GM23338 (cell line): ENCODE results near the gene CHRNA4. TPM values are rescaled to one million over a fixed set of nuclear protein-coding genes. Genes with fewer than 3 reads are reported as not detected.

ENCODE experiments used
- ATAC-seq: fragments of 200-7000 bp; cut with Tn5 transposase; 3 replicates; pipeline ENCODE4 v1.9.1; 2020
- DNase-seq: peaks from one replicate; pipeline ENCODE4 v3.0.0-alpha.2; 2015; ENCODE audit warnings: low spot score
- H2AFZ ChIP-seq: fragments of 200-600 bp; sonication (generic); 2 replicates; pipeline ENCODE4 v1.8.0; 2016; ENCODE audit warnings: antibody characterized with exemption, mild to moderate bottlenecking, moderate library complexity
- H3F3A ChIP-seq: fragments of 200-600 bp; sonication (generic); replicated peaks from 2 replicates; pipeline ENCODE4 v1.8.0; 2017; ENCODE audit warnings: antibody characterized with exemption, mixed run types, low read depth
- H3K27ac ChIP-seq: fragments of 200-600 bp; sonication (generic); 2 replicates; pipeline ENCODE4 v1.6.1; 2016; ENCODE audit warnings: low read depth
- H3K27me3 ChIP-seq: fragments of 200-600 bp; sonication (generic); 2 replicates; pipeline ENCODE4 v1.8.0; 2016; ENCODE audit warnings: mild to moderate bottlenecking, mixed run types, moderate library complexity; ENCODE audit not compliant: insufficient read depth
- H3K36me3 ChIP-seq: fragments of 200-600 bp; sonication (generic); 2 replicates; pipeline ENCODE4 v1.8.0; 2016; ENCODE audit warnings: mild to moderate bottlenecking; ENCODE audit not compliant: insufficient read depth
- H3K4me1 ChIP-seq: fragments of 200-600 bp; sonication (generic); 2 replicates; pipeline ENCODE4 v1.8.0; 2016; ENCODE audit warnings: mild to moderate bottlenecking, moderate library complexity; ENCODE audit not compliant: insufficient read depth
- H3K4me2 ChIP-seq: fragments of 200-600 bp; sonication (generic); 2 replicates; pipeline ENCODE4 v1.7.1; 2017; ENCODE audit warnings: mixed run types
- H3K4me3 ChIP-seq: fragments of 200-600 bp; sonication (generic); 2 replicates; pipeline ENCODE4 v1.6.1; 2016; ENCODE audit warnings: mixed run types
- H3K79me2 ChIP-seq: fragments of 200-600 bp; sonication (generic); replicated peaks from 2 replicates; pipeline ENCODE4 v1.8.0; 2017; ENCODE audit warnings: mild to moderate bottlenecking; ENCODE audit not compliant: insufficient read depth
- H3K9me2 ChIP-seq: fragments of 200-600 bp; sonication (generic); 2 replicates; pipeline ENCODE4 v1.8.0; 2017; ENCODE audit not compliant: insufficient read depth
- H4K20me1 ChIP-seq: fragments of 200-600 bp; sonication (generic); replicated peaks from 2 replicates; pipeline ENCODE4 v1.8.0; 2017; ENCODE audit warnings: mild to moderate bottlenecking; ENCODE audit not compliant: insufficient read depth
- H3K27ac Mint-ChIP-seq: 2 replicates; pipeline ENCODE4 v1.8.0; 2020; ENCODE audit warnings: inconsistent platforms, mild to moderate bottlenecking, moderate library complexity, mixed read lengths
- H3K27me3 Mint-ChIP-seq: 3 replicates; pipeline ENCODE4 v1.8.0; 2022; ENCODE audit warnings: low read depth, mild to moderate bottlenecking, moderate library complexity, mixed read lengths, inconsistent platforms; ENCODE audit not compliant: insufficient read depth, poor library complexity
- H3K36me3 Mint-ChIP-seq: 3 replicates; pipeline ENCODE4 v1.8.0; 2021; ENCODE audit warnings: low read depth, mild to moderate bottlenecking, inconsistent platforms, moderate library complexity, mixed read lengths
- H3K4me1 Mint-ChIP-seq: 3 replicates; pipeline ENCODE4 v1.8.0; 2020; ENCODE audit warnings: mild to moderate bottlenecking, inconsistent platforms, mixed read lengths
- H3K4me3 Mint-ChIP-seq: 3 replicates; pipeline ENCODE4 v1.8.0; 2021; ENCODE audit warnings: moderate library complexity, mild to moderate bottlenecking, inconsistent platforms, mixed read lengths
- H3K9me3 Mint-ChIP-seq: 3 replicates; pipeline ENCODE4 v1.8.0; 2020; ENCODE audit warnings: moderate library complexity, mild to moderate bottlenecking, inconsistent platforms, mixed read lengths
- CREB1 ChIP-seq: fragments of 250-450 bp; sonication (Bioruptor Pico); IDR thresholded peaks from 2 replicates; pipeline ENCODE4 v1.5.0; 2020; ENCODE audit warnings: low read depth, mild to moderate bottlenecking, moderate library complexity
- EZH2 ChIP-seq: fragments of 200-600 bp; sonication (generic); IDR thresholded peaks from one replicate; pipeline ENCODE4 v1.8.0; 2017; ENCODE audit warnings: antibody characterized with exemption, mild to moderate bottlenecking, low read depth; ENCODE audit not compliant: unreplicated experiment
- JUNB ChIP-seq: IDR thresholded peaks from one replicate; pipeline ENCODE4 v1.6.1; 2016; ENCODE audit warnings: antibody characterized with exemption; ENCODE audit not compliant: unreplicated experiment
- NANOG ChIP-seq: IDR thresholded peaks from 2 replicates; pipeline ENCODE4 v1.6.1; 2016; ENCODE audit warnings: antibody characterized with exemption, borderline replicate concordance
- POLR2AphosphoS5 ChIP-seq: IDR thresholded peaks from 2 replicates; pipeline ENCODE4 v1.6.1; 2016; ENCODE audit warnings: antibody characterized with exemption, low read depth
- REST ChIP-seq: IDR thresholded peaks from one replicate; pipeline ENCODE4 v1.6.1; 2018; ENCODE audit warnings: antibody characterized with exemption; ENCODE audit not compliant: unreplicated experiment
- STAT1 ChIP-seq: IDR thresholded peaks from one replicate; pipeline ENCODE4 v1.6.1; 2016; ENCODE audit warnings: antibody characterized with exemption; ENCODE audit not compliant: unreplicated experiment
- ZNF114 ChIP-seq: fragments of 250-450 bp; sonication (Bioruptor Pico); IDR thresholded peaks from 2 replicates; pipeline ENCODE4 v1.5.0; 2020; ENCODE audit warnings: mild to moderate bottlenecking, moderate library complexity
- ZNF331 ChIP-seq: fragments of 250-450 bp; sonication (Bioruptor Pico); IDR thresholded peaks from 2 replicates; pipeline ENCODE4 v1.5.0; 2020; ENCODE audit warnings: low read depth, mild to moderate bottlenecking, moderate library complexity
- polyA plus RNA-seq: library from polyadenylated mRNA; unstranded; fragments of >200 nt; fragmentation: Nextera tagmentation; extraction: Ambion mirVana; gene quantifications from 2 replicates; pipeline ENCODE4 v1.2.1, GENCODE V29; 2016
- total RNA-seq: library from RNA; depleted of rRNA; stranded (reverse); fragments of >200 nt; shearing (Covaris generic); gene quantifications from 2 replicates; pipeline ENCODE4 v1.2.3, GENCODE V29; 2014
- TF ChIP-seq, protein P1 (sequence below): IDR thresholded peaks from 2 replicates; pipeline ENCODE4 v1.6.1; 2016; ENCODE audit warnings: antibody characterized with exemption
- TF ChIP-seq, protein P2 (sequence below), 2 experiments: fragments of 200-600 bp in 1 of 2; sonication (generic) in 1 of 2; conservative IDR thresholded peaks; 2 replicates each; pipeline versions ENCODE4 v1.5.1 to v1.6.1; 2016 to 2017; ENCODE audit warnings: antibody characterized with exemption in 2 of 2, low read depth in 2 of 2, mild to moderate bottlenecking in 2 of 2, moderate library complexity in 1 of 2

Gene CHRNA4
- total and polyA plus RNA-seq, 2 experiments from 2014 or later: 2.7 to 3.9 TPM

- Mint-ChIP-seq H3K4me1 (peaks cover 4% of the 10 kb centered on the region; the same call in 1 of the 3 replicates), H3K36me3 (no peaks in the 10 kb centered on the region), H3K27ac (no peak overlapping the region), H3K9me3 (no peaks in the 10 kb centered on the region), H3K27me3 (no peaks in the 10 kb centered on the region), H3K4me3 (no peak overlapping the region)
- no peaks in the 10 kb centered on the region for H3K4me1 ChIP-seq
- H3K27me3 ChIP-seq: no peaks in the 10 kb centered on the region
- no peak for TF ChIP-seq POLR2AphosphoS5
- no peak for TF ChIP-seq ZNF114 (CRISPR knock-in tag)
- TF ChIP-seq STAT1: no peak
- TF ChIP-seq EZH2: no peak
- no peak for TF ChIP-seq NANOG
- no peak for TF ChIP-seq REST
- H3F3A ChIP-seq: no peaks in the 10 kb centered on the region
- H3K79me2 ChIP-seq: no peaks in the 10 kb centered on the region
- H3K9me2 ChIP-seq: no peaks in the 10 kb centered on the region
- H3K27ac ChIP-seq: no peak overlapping the region
- H3K36me3 ChIP-seq: no peaks in the 10 kb centered on the region
- no peak overlapping the region for H3K4me3 ChIP-seq
- DNase-seq: no peak
- ATAC-seq: no peak
- no peaks in the 10 kb centered on the region for H4K20me1 ChIP-seq
- no peak overlapping the region for H3K4me2 ChIP-seq
- no peak overlapping the region for H2AFZ ChIP-seq
These were observed 48.9 kb downstream of the CHRNA4 start for GRCh38 chr20:63312273-63312672.

DNA sequence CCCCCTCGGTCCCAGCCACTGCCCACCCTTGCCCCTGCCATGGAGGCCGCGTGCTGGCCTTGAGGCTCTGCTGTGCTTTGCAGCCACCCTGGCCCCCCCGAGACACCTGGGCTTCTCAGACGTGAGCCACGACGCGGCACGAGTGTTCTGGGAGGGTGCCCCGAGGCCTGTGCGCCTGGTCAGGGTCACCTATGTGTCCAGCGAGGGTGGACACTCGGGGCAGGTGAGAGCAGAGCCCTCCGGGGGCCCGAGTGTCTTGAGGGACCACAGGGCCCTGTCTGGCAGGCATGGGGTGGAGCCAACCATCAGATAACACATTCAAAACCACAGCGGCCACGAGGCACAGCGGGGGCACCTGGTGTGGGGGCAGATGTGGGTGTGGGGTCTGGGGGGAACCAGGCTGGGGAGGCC, 49.3 kb downstream of the CHRNA4 start:
- H3K79me2 ChIP-seq: no peaks in the 10 kb centered on the region
- H3K4me2 ChIP-seq: no peak overlapping the region
- no peaks in the 10 kb centered on the region for H3K27me3 ChIP-seq
- H3K4me3 Mint-ChIP-seq: no peak overlapping the region
- no peaks in the 10 kb centered on the region for H3K36me3 Mint-ChIP-seq
- H3K4me3 ChIP-seq: no peak overlapping the region
- no peak overlapping the region for H3K27ac Mint-ChIP-seq
- H2AFZ ChIP-seq: no peak overlapping the region
- no peaks in the 10 kb centered on the region for H4K20me1 ChIP-seq
- H3K4me1 Mint-ChIP-seq: peaks cover 4% of the 10 kb centered on the region; the same call in 1 of the 3 replicates
- no peaks in the 10 kb centered on the region for H3K27me3 Mint-ChIP-seq
- no peaks in the 10 kb centered on the region for H3K9me3 Mint-ChIP-seq
- ATAC-seq: no peak
- DNase-seq: no peak
- TF ChIP-seq ZNF331 (CRISPR knock-in tag): no peak
- H3K4me1 ChIP-seq: no peaks in the 10 kb centered on the region
- no peaks in the 10 kb centered on the region for H3F3A ChIP-seq
- H3K36me3 ChIP-seq: no peaks in the 10 kb centered on the region
- H3K9me2 ChIP-seq: no peaks in the 10 kb centered on the region
- H3K27ac ChIP-seq: no peak overlapping the region

DNA sequence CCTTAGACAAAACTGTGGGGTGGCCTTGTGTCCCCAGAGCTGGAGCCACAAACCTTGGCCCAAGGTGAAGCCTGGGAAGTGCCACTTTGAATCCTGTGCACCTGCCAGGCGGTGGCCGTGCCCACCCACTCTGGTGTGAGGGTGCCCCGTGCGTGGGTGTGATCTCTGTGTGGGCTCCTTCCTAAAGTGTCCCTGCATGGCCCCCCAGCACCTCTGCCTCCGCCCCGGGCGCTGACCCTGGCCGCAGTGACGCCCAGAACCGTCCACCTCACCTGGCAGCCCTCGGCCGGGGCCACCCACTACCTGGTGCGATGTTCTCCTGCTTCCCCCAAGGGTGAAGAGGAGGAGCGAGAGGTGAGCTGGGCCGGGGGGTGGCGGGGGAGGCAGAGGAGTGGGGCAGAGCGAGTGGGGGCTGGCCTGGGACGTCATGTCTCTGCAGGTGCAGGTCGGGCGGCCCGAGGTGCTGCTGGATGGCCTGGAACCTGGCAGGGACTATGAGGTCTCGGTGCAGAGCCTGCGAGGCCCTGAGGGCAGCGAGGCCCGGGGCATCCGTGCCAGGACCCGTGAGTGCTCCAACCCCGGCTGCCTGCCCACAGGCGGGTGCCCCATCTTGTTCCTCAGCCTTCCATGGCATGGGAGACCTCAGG, 49.8 kb downstream of the CHRNA4 start:
- H3K36me3 ChIP-seq: no peaks in the 10 kb centered on the region
- no peak overlapping the region for H3K27ac Mint-ChIP-seq
- H3K27me3 Mint-ChIP-seq: no peaks in the 10 kb centered on the region
- peaks cover 4% of the 10 kb centered on the region; the same call in 1 of the 3 replicates for H3K4me1 Mint-ChIP-seq
- H3K4me1 ChIP-seq: no peaks in the 10 kb centered on the region
- no peak overlapping the region for H2AFZ ChIP-seq
- ATAC-seq (no peak), DNase-seq (no peak)
- no peak overlapping the region for H3K4me3 ChIP-seq
- H4K20me1 ChIP-seq: no peaks in the 10 kb centered on the region
- H3K36me3 Mint-ChIP-seq: no peaks in the 10 kb centered on the region
- no peaks in the 10 kb centered on the region for H3K9me2 ChIP-seq
- H3F3A ChIP-seq: no peaks in the 10 kb centered on the region
- no peaks in the 10 kb centered on the region for H3K27me3 ChIP-seq
- H3K27ac ChIP-seq: no peak overlapping the region
- no peaks in the 10 kb centered on the region for H3K79me2 ChIP-seq
- no peak overlapping the region for H3K4me3 Mint-ChIP-seq
- no peaks in the 10 kb centered on the region for H3K9me3 Mint-ChIP-seq
- H3K4me2 ChIP-seq: no peak overlapping the region
- TF ChIP-seq, protein P1, sequence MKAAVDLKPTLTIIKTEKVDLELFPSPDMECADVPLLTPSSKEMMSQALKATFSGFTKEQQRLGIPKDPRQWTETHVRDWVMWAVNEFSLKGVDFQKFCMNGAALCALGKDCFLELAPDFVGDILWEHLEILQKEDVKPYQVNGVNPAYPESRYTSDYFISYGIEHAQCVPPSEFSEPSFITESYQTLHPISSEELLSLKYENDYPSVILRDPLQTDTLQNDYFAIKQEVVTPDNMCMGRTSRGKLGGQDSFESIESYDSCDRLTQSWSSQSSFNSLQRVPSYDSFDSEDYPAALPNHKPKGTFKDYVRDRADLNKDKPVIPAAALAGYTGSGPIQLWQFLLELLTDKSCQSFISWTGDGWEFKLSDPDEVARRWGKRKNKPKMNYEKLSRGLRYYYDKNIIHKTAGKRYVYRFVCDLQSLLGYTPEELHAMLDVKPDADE: no peak
- TF ChIP-seq NANOG (no peak), ZNF331 (CRISPR knock-in tag) (no peak), STAT1 (no peak), CREB1 (CRISPR knock-in tag) (no peak), JUNB (no peak), EZH2 (no peak)
- TF ChIP-seq, protein P2, sequence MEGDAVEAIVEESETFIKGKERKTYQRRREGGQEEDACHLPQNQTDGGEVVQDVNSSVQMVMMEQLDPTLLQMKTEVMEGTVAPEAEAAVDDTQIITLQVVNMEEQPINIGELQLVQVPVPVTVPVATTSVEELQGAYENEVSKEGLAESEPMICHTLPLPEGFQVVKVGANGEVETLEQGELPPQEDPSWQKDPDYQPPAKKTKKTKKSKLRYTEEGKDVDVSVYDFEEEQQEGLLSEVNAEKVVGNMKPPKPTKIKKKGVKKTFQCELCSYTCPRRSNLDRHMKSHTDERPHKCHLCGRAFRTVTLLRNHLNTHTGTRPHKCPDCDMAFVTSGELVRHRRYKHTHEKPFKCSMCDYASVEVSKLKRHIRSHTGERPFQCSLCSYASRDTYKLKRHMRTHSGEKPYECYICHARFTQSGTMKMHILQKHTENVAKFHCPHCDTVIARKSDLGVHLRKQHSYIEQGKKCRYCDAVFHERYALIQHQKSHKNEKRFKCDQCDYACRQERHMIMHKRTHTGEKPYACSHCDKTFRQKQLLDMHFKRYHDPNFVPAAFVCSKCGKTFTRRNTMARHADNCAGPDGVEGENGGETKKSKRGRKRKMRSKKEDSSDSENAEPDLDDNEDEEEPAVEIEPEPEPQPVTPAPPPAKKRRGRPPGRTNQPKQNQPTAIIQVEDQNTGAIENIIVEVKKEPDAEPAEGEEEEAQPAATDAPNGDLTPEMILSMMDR (conservative IDR thresholded peaks at IDR 0.05; ENCODE audit: low read depth in 2 of 2): no peak
